ENCODE data around the gene HCN1. TPM values are rescaled to one million over a fixed set of nuclear protein-coding genes. Genes with fewer than 3 reads are reported as not detected.

Gene HCN1
- total and polyA plus RNA-seq, 2 of the 8 experiments (the other 6 are each of a cell fraction or from before 2014, with no cell fraction given): 1.1 to 6.7 TPM

DNA sequence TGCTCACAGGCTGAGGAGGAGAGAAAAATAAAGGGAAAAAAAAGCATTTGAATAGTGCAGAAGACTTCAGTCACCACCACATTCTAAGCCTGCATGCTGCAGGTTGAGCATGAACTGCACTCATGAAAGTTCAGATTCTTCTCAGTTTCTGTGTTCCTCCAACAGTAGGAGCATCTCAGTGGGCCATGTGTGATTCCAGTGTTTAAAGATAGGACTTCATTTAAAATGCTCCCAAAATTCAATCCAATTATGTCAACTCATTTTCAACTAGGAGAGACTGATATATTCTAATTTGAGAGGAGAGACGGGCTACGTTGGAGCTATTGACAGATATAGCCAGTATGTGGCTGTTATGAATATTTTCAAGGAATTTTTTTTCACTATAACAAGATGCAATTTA, 186.8 kb downstream of the HCN1 start:
- H3K23ac ChIP-seq (ENCODE audit: insufficient read length): no peak overlapping the region
- H3K56ac ChIP-seq (replicated peaks; ENCODE audit: insufficient read length, low read depth, low read length): no peak overlapping the region
- no peak overlapping the region for H3K14ac ChIP-seq (ENCODE audit: insufficient read length)
- 96% methylated on average over 2 of the region's 2 CpGs; no CpG with 5 or more reads in 1 of the 2 experiments for WGBS, 2 experiments (ENCODE audit: extremely low coverage in 1 of 2, insufficient coverage in 1 of 2, insufficient read length in 1 of 2, insufficient replicate concordance in 2 of 2, low coverage in 1 of 2, low lambda C conversion rate in 2 of 2, missing lambda C conversion rate in 1 of 2)
- no peak overlapping the region for H3K4me2 ChIP-seq (ENCODE audit: insufficient read depth in 1 of 2, low read depth in 2 of 2, low read length in 2 of 2)
- no peak overlapping the region for H2BK12ac ChIP-seq (ENCODE audit: low read depth, low read length)
- no peaks in the 10 kb centered on the region for H4K20me1 ChIP-seq (replicated peaks in 1 of 2; ENCODE audit: control insufficient read depth in 1 of 2, insufficient read depth in 2 of 2, low read length in 2 of 2)
- H2BK5ac ChIP-seq (ENCODE audit: low read depth, low read length): no peak overlapping the region
- H2AFZ ChIP-seq (ENCODE audit: low read length): no peak overlapping the region
- POLR2A ChIA-PET (ENCODE audit: partially characterized antibody): no interaction called here
- no peak overlapping the region for H3K18ac ChIP-seq (ENCODE audit: extremely low read depth, low read length)
- no peak overlapping the region for H3K27ac ChIP-seq (ENCODE audit: low read depth, low read length)
- H2BK15ac ChIP-seq (ENCODE audit: low read length): no peak overlapping the region
- no peaks in the 10 kb centered on the region for H3K79me1 ChIP-seq (ENCODE audit: low read depth, low read length)
- H2BK20ac ChIP-seq (ENCODE audit: low read length): no peak overlapping the region
- H2BK120ac ChIP-seq (replicated peaks; ENCODE audit: low read depth, low read length): no peak overlapping the region
- no peaks in the 10 kb centered on the region for H3K4me1 ChIP-seq (replicated peaks in 1 of 4; ENCODE audit: control insufficient read depth in 3 of 4, insufficient read depth in 4 of 4, low read length in 3 of 4)
- no peak overlapping the region for H4K8ac ChIP-seq (ENCODE audit: extremely low read depth, insufficient read depth, low read length)
- H3K27me3 ChIP-seq (replicated peaks in 1 of 4; ENCODE audit: control insufficient read depth in 3 of 4, extremely low read depth in 1 of 4, insufficient read depth in 3 of 4, low read length in 3 of 4): no peaks in the 10 kb centered on the region
- no peaks in the 10 kb centered on the region for H3K79me2 ChIP-seq (ENCODE audit: control insufficient read depth in 1 of 2, insufficient read depth in 2 of 2, low read length in 2 of 2)
- H3K4ac ChIP-seq (replicated peaks; ENCODE audit: insufficient read length, low read depth, low read length): no peak overlapping the region
- no peak for FAIRE-seq
- no peaks in the 10 kb centered on the region for H3K9me3 ChIP-seq (ENCODE audit: insufficient read depth in 2 of 2, low read depth in 1 of 2, low read length in 1 of 2)
- no peak overlapping the region for H3K4me3 ChIP-seq (ENCODE audit: extremely low read depth in 1 of 4, insufficient read depth in 2 of 4, low read depth in 3 of 4, low read length in 4 of 4)
- H2AK5ac ChIP-seq (ENCODE audit: low read depth, low read length): no peak overlapping the region
- no peak overlapping the region for H3K9ac ChIP-seq (replicated peaks in 1 of 4; ENCODE audit: extremely low read depth in 1 of 4, low read depth in 3 of 4, low read length in 3 of 4)
- CTCF ChIA-PET (ENCODE audit: partially characterized antibody): no interaction called here
- H4K5ac ChIP-seq (ENCODE audit: insufficient read length, low read depth, low read length): no peak overlapping the region
- no peaks in the 10 kb centered on the region for H3K23me2 ChIP-seq (ENCODE audit: low read depth, low read length)
- no peak for DNase-seq (ENCODE audit: low read depth in 1 of 2, low spot score in 2 of 2)
- H3K36me3 ChIP-seq (ENCODE audit: control insufficient read depth in 2 of 4, insufficient read depth in 4 of 4, low read length in 3 of 4): no peaks in the 10 kb centered on the region
- no peak overlapping the region for H4K91ac ChIP-seq (replicated peaks; ENCODE audit: insufficient read length, low read length)
- TF ChIP-seq MAFK (IDR thresholded peaks at IDR 0.05; ENCODE audit: low read depth, low read length) (no peak), ZNF274 (IDR thresholded peaks at IDR 0.05; ENCODE audit: borderline replicate concordance, extremely low read depth, low read length) (no peak), RNF2 (IDR thresholded peaks at IDR 0.05; ENCODE audit: borderline replicate concordance, low read depth, low read length, missing control alignments, poor library complexity, severe bottlenecking) (no peak), POLR2AphosphoS5 (IDR thresholded peaks at IDR 0.05; ENCODE audit: low read depth, low read length) (no peak), EZH2 (IDR thresholded peaks at IDR 0.05; ENCODE audit: low read depth, low read length, severe bottlenecking) (no peak), KDM4A (IDR thresholded peaks at IDR 0.05; ENCODE audit: low read depth, low read length, severe bottlenecking) (no peak), SP4 (IDR thresholded peaks at IDR 0.05; ENCODE audit: low read length) (no peak), SAP30 (IDR thresholded peaks at IDR 0.05; ENCODE audit: insufficient read depth, insufficient replicate concordance, low read length) (no peak), CBX5 (IDR thresholded peaks at IDR 0.05; ENCODE audit: low read depth, low read length) (no peak), SUZ12 (IDR thresholded peaks at IDR 0.05; ENCODE audit: low read length) (no peak), RFX5 (IDR thresholded peaks at IDR 0.05; ENCODE audit: borderline replicate concordance, low read depth, low read length) (no peak), CREB1 (IDR thresholded peaks at IDR 0.05) (no peak)
- TF ChIP-seq, protein P1, sequence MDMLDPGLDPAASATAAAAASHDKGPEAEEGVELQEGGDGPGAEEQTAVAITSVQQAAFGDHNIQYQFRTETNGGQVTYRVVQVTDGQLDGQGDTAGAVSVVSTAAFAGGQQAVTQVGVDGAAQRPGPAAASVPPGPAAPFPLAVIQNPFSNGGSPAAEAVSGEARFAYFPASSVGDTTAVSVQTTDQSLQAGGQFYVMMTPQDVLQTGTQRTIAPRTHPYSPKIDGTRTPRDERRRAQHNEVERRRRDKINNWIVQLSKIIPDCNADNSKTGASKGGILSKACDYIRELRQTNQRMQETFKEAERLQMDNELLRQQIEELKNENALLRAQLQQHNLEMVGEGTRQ (IDR thresholded peaks at IDR 0.05; ENCODE audit: low read length): no peak

Data from H1 (cell line).